Measurements from ENCODE around the gene ITGA7.

The ITGA7 gene

DNA sequence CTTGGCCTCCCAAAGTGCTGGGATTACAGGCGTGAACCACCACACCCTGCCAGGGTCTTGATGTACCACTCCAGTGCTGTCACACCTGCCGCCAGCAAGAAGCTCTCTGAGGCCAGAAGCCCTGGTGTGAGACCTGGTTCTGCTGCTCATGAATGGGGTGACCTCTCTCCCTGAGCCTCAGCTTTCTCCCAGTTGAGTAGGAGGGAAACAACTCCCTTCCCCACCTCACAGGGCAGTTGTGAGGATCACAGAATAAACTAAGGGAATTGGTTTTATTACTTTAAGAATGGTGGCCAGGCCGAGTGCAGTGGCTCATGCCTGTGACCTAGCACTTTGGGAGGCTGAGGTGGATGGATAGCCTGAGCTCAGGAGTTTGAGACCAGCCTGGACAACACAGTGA lies 26.9 kb upstream of the ITGA7 start:
- DNase-seq, result no peak

DNA sequence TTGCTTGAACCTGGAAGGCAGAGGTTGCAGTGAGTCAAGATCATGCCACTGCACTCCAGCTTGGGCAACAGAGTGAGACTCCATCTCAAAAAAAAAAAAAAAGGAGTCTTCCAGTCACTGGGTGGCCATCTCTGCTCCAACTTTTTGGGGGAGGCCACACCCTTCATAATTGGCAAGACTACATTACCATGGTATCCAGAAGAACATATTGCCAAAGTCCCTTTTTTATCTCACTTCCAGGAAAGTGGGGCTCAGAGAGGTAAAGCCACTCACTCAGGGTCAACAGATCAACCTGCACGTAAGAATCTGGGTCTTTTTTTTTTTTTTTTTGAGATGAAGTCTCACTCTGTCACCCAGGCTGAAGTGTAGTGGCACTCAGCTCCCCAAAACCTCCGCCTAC lies 26.2 kb upstream of the ITGA7 start:
- DNase-seq, result no peak

DNA sequence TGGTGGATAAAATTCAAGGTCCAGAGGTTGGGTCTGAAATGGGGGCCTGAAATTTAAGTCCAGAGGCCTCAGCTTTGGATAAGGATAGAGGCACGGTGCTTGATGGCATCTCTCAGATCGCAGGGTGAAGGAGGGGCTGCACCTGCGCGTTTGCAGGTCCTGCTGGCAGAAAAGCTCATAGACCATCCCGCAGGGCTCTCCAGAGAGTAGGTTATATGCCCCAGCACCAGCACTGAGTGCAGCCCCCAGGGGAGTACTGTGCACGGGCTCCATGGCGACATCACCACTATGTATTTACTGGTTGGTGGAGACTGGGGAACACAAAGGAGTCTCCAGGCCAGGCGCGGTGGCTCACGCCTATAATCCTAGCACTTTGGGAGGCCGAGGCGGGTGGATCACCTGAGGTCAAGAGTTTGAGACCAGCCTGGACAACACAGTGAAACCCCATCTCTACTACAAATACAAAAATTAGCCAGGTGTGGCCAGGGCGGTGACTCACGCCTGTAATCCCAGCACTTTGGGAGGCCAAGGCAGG lies 25.4 kb upstream of the ITGA7 start:
- no peak for DNase-seq

DNA sequence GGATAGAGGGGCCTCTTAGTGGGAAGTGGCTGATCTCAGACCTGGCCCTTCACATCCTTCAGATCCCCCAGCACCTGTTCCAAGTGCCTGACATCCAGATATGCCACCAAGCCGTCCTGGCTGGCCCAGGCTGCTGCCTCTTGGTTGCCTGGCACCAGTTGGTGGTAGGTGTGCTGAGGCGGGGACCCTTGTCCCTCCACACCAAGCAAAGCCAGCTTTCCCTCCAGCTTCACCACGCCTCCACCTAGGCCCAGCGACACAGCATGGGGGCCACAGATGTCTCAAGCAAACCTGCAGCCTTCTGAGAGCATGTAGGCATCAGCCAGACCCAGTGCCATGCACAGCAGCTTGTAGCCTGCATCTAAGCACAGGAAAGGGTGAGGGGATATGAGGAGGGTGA lies 24.6 kb upstream of the ITGA7 start:
- no peak for DNase-seq

DNA sequence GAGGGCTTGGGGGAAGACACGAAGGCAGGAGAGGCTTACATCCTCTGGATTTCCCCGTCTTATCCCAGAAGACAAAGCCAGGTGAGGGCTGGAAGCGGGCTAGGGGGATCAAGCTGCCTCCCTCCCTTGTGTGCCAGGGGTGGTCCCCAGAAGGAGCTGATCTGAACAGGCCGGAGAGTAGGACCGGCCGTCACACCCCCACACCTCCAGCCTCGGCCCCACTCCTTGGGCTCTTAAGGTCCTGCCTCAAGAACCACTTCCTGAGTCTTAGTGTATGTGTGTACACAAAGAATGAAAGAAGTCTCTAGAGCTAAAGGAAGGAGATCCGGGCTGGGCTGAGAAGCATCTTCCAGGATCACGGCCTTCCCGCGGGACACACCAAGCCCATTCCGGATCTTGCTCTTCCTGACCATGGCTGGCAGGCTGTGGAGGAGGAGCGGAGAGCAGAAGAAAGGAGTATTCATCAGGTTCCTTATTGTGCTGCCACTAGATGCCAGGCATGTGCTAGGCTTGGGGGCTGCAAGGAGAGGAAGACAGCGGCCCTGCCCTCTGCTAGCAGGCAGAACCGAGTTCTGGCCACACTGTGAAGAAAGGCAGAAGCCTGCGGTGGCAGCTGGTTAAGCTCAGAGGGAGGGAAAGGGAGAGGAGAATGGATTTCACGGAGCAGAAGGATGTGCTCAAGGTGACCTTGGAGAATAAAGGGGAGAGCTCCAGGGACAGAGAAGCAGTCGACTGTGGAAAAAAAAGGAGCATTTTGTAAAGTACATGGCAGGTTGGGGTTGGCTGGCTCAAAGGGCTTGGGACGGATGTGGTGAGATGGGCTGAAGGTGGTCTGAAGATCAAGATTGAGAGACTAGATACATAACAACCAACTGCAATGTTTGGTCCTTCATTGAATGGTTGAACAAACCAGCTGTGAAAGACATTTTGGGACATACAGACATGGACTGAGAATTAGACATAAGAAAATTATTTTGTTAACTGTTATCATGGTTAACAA lies 22.4 kb upstream of the ITGA7 start:
- peak; percentile 63 for DNase-seq

DNA sequence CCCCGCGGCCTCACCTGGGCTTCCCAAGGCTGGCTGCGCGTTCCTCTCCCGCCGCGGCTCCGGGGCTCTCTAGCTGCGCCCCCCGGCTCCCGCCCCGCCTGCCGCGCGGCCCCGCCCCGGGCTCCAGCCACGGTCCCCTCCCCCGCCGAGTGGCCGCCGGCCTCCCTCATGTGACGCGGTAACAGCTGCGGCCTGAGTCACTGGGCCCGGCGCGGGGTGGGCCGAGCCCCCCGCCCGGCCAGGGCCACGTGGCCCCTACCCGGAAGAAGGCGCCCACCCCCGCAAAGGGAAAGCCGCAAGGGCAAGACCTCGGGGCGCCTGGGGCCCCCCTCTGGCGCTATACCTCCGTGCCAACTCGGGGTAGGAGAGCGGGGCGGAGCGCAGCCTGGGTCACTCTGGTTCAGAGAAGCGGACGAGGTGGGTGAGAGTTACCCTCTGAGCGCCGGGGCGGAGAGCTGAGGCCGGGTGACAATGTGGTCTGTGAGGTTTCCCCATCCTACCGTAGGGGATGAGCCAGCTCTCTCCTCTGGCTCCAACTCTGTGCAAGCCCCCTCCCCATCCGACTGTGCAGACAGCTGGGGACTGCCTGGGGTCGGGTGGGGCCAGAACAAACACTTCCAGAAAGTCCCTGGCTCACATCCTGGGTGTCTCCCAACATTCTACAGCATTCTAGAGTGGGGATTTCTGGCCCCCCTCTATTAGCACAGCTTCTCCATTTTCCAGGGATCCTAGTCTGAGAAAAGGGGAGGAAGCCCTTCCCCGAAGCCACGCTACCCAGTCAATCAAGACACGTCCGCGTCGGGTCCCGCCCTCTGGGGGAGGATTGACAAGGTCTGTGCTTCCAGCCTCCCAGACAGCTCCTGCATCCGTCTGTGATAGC lies 21.5 kb upstream of the ITGA7 start, which contains the start of gene CD63:
CD63 (minus strand) TSS at position 71 of the 880 bp plus-strand sequence. CDS start 668 bp downstream, outside the sequence.
- DNase-seq, result peak; percentile 83

GRCh38 chr12:55728186-55728938 lies 20.7 kb upstream of the ITGA7 start:
- DNase-seq, result no peak

DNA sequence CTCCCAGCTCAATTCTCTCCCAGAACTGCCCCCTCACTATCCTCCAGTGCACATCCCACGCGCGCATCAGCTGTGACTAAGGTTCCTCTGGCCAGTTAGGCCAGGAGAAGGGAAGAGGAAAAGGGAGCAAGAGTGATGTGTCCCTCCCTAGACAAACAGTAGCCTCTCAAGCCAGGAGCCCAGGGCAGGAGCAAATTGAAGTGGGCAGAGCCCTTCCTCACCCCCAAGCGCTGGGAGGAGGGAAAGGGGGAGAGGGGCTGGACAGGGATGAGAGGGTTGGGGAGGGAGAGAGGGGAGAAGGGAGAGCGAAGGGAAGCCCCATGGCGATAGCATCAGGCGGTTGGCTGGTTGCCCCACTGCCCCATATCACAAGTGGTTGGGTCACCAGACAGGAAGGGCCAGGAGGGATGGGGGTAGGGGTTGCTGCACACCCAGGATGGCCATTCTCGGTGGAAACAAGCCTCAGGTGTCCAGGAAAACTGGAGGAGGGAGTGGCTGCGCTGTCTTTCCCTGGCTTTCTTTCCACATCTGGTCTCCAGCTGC lies 20.0 kb upstream of the ITGA7 start:
- no peak for DNase-seq

DNA sequence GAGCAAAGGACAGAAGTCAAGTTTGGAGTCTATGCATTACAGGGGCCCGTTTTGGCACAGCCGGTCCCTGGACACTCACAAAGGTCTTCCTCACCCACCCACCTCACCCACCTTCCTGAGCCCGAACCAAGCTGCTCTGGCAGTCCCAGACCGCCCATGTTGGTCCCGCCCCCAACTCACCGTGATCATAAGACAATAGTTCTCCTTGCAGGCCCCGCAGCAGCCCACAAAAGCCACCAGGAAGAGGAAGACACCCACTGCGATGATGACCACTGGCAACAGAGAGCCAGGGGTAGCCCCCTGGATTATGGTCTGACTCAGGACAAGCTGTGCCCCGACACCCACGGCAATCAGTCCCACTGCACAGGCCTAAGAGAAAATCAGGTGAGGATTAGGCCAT lies 19.3 kb upstream of the ITGA7 start:
- DNase-seq, result no peak

GRCh38 chr12:55725556-55725955 lies 17.9 kb upstream of the ITGA7 start:
- no peak for DNase-seq

DNA sequence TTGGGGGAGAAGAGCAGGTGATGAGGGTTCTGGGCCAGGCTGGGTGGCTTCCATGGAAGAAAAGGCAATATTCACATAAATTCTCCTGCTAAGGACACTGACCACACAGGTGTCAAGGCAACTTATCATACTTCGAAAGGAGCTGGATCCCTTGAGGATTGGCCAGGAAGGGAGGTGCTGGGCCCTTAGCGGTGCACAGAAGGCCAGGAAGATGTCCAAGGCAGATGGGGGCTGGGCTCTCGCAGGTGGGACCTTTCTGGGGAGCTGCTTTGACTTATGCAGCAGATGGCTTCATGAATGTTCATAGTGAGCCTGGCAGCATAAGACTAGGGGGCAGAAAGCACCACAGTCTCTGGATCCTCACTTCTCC lies 17.2 kb upstream of the ITGA7 start:
- DNase-seq, result no peak

GRCh38 chr12:55724226-55724939 lies 16.7 kb upstream of the ITGA7 start:
- peak; percentile 76 for DNase-seq

- DNase-seq, result no peak
Observed at GRCh38 chr12:55723516-55724225, 16.0 kb upstream of the ITGA7 start.

- no peak for DNase-seq
Observed at GRCh38 chr12:55722948-55723347, 15.2 kb upstream of the ITGA7 start.

DNA sequence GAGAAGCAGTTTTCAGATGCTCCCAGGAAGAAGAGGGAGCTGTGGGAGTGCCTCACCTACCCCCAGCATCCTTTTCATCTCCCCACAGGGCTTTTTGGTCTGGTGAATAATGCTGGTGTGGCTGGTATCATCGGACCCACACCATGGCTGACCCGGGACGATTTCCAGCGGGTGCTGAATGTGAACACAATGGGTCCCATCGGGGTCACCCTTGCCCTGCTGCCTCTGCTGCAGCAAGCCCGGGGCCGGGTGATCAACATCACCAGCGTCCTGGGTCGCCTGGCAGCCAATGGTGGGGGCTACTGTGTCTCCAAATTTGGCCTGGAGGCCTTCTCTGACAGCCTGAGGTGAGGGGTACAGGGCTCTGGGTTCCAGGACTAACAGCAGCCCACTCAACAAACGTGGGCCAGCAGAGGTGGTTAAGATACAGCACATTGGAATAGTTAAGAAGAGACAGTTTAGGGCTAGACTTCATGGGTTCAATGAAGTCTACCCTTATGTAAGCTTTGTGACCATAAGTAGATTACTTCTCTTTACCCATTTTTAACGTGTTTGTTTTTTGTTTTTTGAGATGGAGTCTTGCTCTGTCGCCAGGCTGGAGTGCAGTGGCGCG lies 14.0 kb upstream of the ITGA7 start:
- no peak for DNase-seq

- no peak for DNase-seq
Observed at GRCh38 chr12:55720894-55721444, 13.3 kb upstream of the ITGA7 start.

- no peak for DNase-seq
Observed at GRCh38 chr12:55720071-55720564, 12.4 kb upstream of the ITGA7 start, which contains the start of gene RDH5. TSS of gene RDH5 (plus strand) at chr12:55720393. CDS start at chr12:55721185, 792 bp downstream.

DNA sequence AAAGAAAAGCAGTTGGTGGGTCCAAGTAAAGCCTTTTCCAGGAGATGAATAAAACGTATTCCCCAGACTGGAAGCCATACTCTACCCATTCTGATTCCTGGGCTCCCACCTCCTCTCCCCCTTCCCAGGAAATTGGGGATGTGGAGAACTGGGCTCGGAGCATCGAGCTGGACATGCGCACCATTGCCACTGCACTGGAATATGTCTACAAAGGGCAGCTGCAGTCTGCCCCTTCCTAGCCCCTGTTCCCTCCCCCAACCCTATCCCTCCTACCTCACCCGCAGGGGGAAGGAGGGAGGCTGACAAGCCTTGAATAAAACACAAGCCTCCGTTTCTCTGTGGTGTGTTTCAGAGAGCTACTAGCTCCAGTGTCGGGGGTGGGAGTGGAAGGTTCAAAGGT lies 11.7 kb upstream of the ITGA7 start:
- DNase-seq, result no peak

GRCh38 chr12:55718624-55719275 lies 11.0 kb upstream of the ITGA7 start:
- no peak for DNase-seq
